WERI-Rb-1 (cell line): ENCODE measurements around the gene CFAP69.

ENCODE experiments used
- DNase-seq: peaks from one replicate; pipeline ENCODE4 v3.0.0-alpha.2; 2020
- H3K27ac ChIP-seq: fragments of 250-450 bp; sonication (Bioruptor Pico); 2 replicates; pipeline ENCODE4 v1.5.1; 2020; ENCODE audit warnings: mild to moderate bottlenecking, moderate library complexity
- H3K27me3 ChIP-seq: fragments of 250-450 bp; sonication (Bioruptor Pico); 2 replicates; pipeline ENCODE4 v1.5.1; 2021; ENCODE audit warnings: mild to moderate bottlenecking, low read depth, moderate library complexity; ENCODE audit not compliant: insufficient read depth, severe bottlenecking
- H3K36me3 ChIP-seq: fragments of 250-450 bp; sonication (Bioruptor Pico); 2 replicates; pipeline ENCODE4 v1.5.1; 2020; ENCODE audit warnings: mild to moderate bottlenecking, moderate library complexity
- H3K4me3 ChIP-seq: 2 replicates; pipeline ENCODE4 v1.5.1; 2011; ENCODE audit warnings: low read depth, mild to moderate bottlenecking, control low read depth, low read length
- H3K9me3 ChIP-seq: fragments of 250-450 bp; sonication (Bioruptor Pico); 2 replicates; pipeline ENCODE4 v1.5.1; 2021; ENCODE audit warnings: mild to moderate bottlenecking, moderate library complexity; ENCODE audit not compliant: severe bottlenecking
- TF ChIP-seq, protein P1 (sequence below): IDR thresholded peaks from 2 replicates; pipeline ENCODE4 v1.5.1; 2011; ENCODE audit warnings: low read depth, mild to moderate bottlenecking, control low read depth, inconsistent platforms, low read length

Gene CFAP69

DNA sequence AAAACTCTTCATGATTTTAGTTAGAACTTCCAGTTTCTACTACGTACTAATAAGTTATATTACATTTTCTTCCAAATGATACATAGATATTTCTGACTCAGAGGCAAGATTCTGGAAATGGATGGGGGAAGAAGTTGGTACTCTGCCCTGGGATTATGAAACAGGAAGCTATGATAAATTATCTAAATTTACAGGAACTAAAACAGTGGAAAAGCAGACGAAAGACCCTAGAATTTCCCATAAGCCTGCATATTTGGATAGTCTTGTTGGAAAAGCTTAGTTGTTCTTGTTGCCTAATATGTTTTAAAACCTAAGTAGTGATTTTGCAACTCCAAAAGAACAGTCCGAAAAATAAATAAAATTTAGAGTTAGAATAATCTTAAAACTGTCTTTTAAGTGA lies 21.8 kb downstream of the CFAP69 start:
- no peak for DNase-seq
- Histone ChIP-seq H3K27ac (no peak overlapping the region), H3K36me3 (no peaks in the 10 kb centered on the region), H3K27me3 (no peaks in the 10 kb centered on the region), H3K9me3 (no peaks in the 10 kb centered on the region), H3K4me3 (no peak overlapping the region)
- TF ChIP-seq, protein P1, sequence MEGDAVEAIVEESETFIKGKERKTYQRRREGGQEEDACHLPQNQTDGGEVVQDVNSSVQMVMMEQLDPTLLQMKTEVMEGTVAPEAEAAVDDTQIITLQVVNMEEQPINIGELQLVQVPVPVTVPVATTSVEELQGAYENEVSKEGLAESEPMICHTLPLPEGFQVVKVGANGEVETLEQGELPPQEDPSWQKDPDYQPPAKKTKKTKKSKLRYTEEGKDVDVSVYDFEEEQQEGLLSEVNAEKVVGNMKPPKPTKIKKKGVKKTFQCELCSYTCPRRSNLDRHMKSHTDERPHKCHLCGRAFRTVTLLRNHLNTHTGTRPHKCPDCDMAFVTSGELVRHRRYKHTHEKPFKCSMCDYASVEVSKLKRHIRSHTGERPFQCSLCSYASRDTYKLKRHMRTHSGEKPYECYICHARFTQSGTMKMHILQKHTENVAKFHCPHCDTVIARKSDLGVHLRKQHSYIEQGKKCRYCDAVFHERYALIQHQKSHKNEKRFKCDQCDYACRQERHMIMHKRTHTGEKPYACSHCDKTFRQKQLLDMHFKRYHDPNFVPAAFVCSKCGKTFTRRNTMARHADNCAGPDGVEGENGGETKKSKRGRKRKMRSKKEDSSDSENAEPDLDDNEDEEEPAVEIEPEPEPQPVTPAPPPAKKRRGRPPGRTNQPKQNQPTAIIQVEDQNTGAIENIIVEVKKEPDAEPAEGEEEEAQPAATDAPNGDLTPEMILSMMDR = no peak

DNA sequence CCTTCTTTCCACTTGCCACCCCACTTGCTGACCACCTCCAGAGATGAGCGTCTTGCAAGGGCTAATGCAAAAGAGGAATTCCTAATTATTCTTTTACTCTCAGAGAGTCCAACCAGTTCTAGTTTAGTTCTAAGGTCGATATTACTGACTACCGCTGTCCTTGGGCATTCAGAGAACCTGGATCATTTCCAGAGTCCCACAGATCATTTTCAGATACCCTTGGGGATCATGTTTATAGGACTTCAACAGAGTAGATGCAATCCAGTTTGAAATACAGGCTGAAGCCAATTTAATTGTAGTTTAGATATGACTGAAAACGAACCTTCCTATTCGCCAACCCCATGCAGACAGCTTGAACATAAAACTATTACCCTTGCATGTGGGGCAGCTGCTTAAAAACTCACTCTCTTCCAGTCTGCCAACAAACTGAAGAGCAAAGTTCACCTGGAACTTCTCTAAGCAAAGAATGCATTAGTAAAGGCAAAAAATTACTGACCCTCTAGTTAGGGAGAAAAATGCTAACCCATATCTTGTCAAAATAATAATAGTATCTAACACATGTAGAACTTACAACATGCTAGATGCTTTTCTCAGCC lies 22.4 kb downstream of the CFAP69 start:
- TF ChIP-seq, protein P1 = no peak
- no peak overlapping the region for H3K27ac ChIP-seq
- H3K36me3 ChIP-seq = no peaks in the 10 kb centered on the region
- H3K9me3 ChIP-seq = no peaks in the 10 kb centered on the region
- H3K27me3 ChIP-seq = no peaks in the 10 kb centered on the region
- no peak overlapping the region for H3K4me3 ChIP-seq
- no peak for DNase-seq

DNA sequence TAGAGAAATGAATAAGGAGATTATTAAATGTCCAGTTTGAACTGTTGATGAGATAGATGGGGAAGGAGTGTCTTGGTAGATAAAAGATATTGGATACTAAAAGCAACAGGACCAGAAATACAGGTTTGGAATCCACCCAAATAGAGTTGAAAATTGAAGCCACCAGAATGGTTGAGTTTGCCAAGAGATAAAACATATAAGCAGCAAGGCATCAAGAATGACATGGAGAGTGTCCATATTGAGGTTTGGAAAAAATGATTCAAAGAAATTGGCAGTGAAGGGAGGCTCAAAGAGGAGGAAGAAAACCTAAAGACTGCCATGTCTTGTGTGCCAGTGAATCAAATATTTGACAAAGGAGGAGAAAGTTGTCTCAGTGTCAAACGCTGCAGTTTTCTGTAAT lies 24.2 kb downstream of the CFAP69 start:
- no peak overlapping the region for H3K4me3 ChIP-seq
- H3K9me3 ChIP-seq = no peaks in the 10 kb centered on the region
- H3K27me3 ChIP-seq = no peaks in the 10 kb centered on the region
- no peaks in the 10 kb centered on the region for H3K36me3 ChIP-seq
- TF ChIP-seq, protein P1 = no peak
- no peak for DNase-seq
- H3K27ac ChIP-seq = no peak overlapping the region

DNA sequence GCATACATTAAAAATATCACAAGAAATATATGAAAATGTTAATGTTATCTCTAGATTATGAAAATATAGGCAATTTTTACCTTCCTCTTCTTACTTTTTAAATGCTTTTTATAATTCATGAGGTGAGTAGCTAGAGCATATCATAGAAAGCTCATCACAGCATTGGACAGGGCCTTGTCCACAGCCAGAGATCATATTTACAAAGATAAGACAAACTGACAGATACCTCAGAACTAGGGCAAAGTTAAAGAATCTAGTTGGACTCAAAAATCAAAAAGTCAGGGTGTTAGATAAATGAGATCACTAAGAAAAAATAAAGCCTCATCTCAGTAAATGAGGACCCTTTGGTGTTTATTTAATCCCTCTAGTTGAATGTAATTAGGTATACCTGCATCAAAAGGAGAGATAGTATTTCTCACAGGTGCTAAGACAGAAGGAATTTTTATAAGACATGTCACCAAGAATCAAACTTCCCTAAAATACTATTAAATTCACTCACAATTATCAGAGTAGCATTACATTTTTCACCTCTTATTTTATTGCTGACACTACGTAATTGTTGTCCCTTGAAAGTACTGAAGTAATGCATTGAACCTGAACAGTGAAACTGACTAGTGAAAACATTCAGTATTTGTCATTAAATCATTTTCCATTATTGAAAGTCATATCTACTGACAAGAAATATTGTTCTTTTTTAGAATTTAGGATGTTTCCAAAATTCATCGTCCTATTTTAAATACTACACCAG lies 25.6 kb downstream of the CFAP69 start:
- Histone ChIP-seq H3K9me3 (no peaks in the 10 kb centered on the region), H3K27me3 (no peaks in the 10 kb centered on the region), H3K27ac (no peak overlapping the region), H3K36me3 (no peaks in the 10 kb centered on the region), H3K4me3 (no peak overlapping the region)
- TF ChIP-seq, protein P1 = no peak
- DNase-seq = no peak

DNA sequence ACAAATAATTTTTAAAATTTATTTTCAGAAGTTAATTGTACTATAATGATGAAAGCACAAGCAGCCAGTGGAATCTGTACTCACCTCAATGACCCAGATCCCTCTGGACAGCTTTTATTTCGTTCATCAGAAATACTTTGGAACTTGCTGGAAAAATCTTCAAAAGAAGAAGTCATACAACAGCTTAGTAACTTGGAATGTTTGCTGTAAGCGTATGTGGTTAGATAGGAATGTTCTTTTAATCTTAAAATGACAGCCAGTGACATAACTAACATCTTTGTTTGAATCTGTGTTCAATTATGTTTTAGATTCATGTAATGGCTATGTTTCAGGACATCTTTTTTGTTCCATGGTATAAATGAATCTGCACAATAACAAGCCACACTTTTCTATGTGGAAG lies 26.8 kb downstream of the CFAP69 start:
- no peaks in the 10 kb centered on the region for H3K27me3 ChIP-seq
- H3K4me3 ChIP-seq = no peak overlapping the region
- H3K27ac ChIP-seq = no peak overlapping the region
- H3K9me3 ChIP-seq = no peaks in the 10 kb centered on the region
- DNase-seq = no peak
- H3K36me3 ChIP-seq = no peaks in the 10 kb centered on the region
- TF ChIP-seq, protein P1 = no peak

DNA sequence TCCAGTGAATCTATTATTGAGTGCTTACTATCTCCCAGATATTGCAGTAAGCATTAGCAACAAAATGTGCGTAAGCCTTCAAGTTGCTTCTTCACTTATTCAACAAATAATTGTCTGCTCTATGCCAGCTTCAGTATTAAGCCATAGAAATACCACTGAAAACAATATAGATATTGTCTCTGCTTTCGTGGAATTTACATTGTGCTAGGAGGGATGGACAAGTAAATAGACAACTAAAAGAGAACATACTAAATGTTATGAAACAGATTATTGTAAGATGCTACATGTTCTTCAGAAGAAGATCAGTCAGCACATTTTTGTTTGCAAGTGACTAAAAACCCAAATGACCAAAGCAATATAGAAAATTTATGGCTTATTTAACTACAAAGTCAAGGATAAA lies 27.3 kb downstream of the CFAP69 start:
- TF ChIP-seq, protein P1 = no peak
- no peak overlapping the region for H3K4me3 ChIP-seq
- H3K36me3 ChIP-seq = no peaks in the 10 kb centered on the region
- no peak for DNase-seq
- no peaks in the 10 kb centered on the region for H3K27me3 ChIP-seq
- H3K27ac ChIP-seq = no peak overlapping the region
- H3K9me3 ChIP-seq = no peaks in the 10 kb centered on the region
